ENCODE results near the gene CARD6. TPM values are rescaled to one million over a fixed set of nuclear protein-coding genes. Genes with fewer than 3 reads are reported as not detected.

The CARD6 gene
- total RNA-seq, 1 donor from 2014 or later: not detected

- no peak overlapping the region for H3K4me3 Mint-ChIP-seq
- Histone ChIP-seq H3K4me3 (no peak overlapping the region), H3K27me3 (no peaks in the 10 kb centered on the region), H3K79me2 (ENCODE audit: low read depth) (peaks cover 73% of the 10 kb centered on the region), H3F3A (ENCODE audit: low read depth) (peaks cover 98% of the 10 kb centered on the region), H3K36me3 (peaks cover 59% of the 10 kb centered on the region), H2AFZ (replicated peaks) (no peak overlapping the region), H3K27ac (peak overlapping the region; percentile 48), H3K4me1 (peaks cover 16% of the 10 kb centered on the region), H4K20me1 (ENCODE audit: low read depth) (peaks cover 98% of the 10 kb centered on the region), H3K4me2 (no peak overlapping the region), H3K9ac (no peak overlapping the region), H3K9me3 (ENCODE audit: low read depth) (no peaks in the 10 kb centered on the region)
- peaks cover 71% of the 10 kb centered on the region for H3K36me3 Mint-ChIP-seq
- H3K27me3 Mint-ChIP-seq (ENCODE audit: insufficient read depth, low read depth): no peaks in the 10 kb centered on the region
- DNase-seq (ENCODE audit: low spot score): no peak
- no peak overlapping the region for H3K27ac Mint-ChIP-seq
- H3K9me3 Mint-ChIP-seq: no peaks in the 10 kb centered on the region
- TF ChIP-seq EZH2 (IDR thresholded peaks at IDR 0.05) (no peak), EZH2phosphoT487 (IDR thresholded peaks at IDR 0.05) (no peak), CTCF (IDR thresholded peaks at IDR 0.05) (no peak)
- H3K4me1 Mint-ChIP-seq: peaks cover 29% of the 10 kb centered on the region
Observed at GRCh38 chr5:40829748-40830533, 11.2 kb upstream of the CARD6 start.

- no peak for DNase-seq (ENCODE audit: low spot score)
- Histone ChIP-seq H3K27me3 (no peaks in the 10 kb centered on the region), H2AFZ (replicated peaks) (no peak overlapping the region), H3K4me1 (peaks cover 23% of the 10 kb centered on the region), H3K36me3 (peaks cover 59% of the 10 kb centered on the region), H3F3A (ENCODE audit: low read depth) (peaks cover 95% of the 10 kb centered on the region), H3K9me3 (ENCODE audit: low read depth) (no peaks in the 10 kb centered on the region), H3K27ac (peak overlapping the region; percentile 26), H3K4me2 (no peak overlapping the region), H3K4me3 (peak overlapping the region; percentile 96), H3K9ac (no peak overlapping the region), H4K20me1 (ENCODE audit: low read depth) (peaks cover 81% of the 10 kb centered on the region), H3K79me2 (ENCODE audit: low read depth) (peaks cover 79% of the 10 kb centered on the region)
- Mint-ChIP-seq H3K36me3 (peaks cover 69% of the 10 kb centered on the region), H3K4me1 (peaks cover 40% of the 10 kb centered on the region), H3K27me3 (ENCODE audit: insufficient read depth, low read depth) (no peaks in the 10 kb centered on the region), H3K27ac (no peak overlapping the region), H3K4me3 (no peak overlapping the region), H3K9me3 (no peaks in the 10 kb centered on the region)
- TF ChIP-seq EZH2 (IDR thresholded peaks at IDR 0.05) (no peak), EZH2phosphoT487 (IDR thresholded peaks at IDR 0.05) (no peak), CTCF (IDR thresholded peaks at IDR 0.05) (no peak)
Observed at GRCh38 chr5:40831346-40832210, 9.6 kb upstream of the CARD6 start.

- TF ChIP-seq EZH2 (IDR thresholded peaks at IDR 0.05) (no peak), EZH2phosphoT487 (IDR thresholded peaks at IDR 0.05) (no peak), CTCF (IDR thresholded peaks at IDR 0.05) (no peak)
- DNase-seq (ENCODE audit: low spot score): no peak
- Histone ChIP-seq H3K4me2 (peak overlapping the region; percentile 97), H2AFZ (replicated peaks) (no peak overlapping the region), H4K20me1 (ENCODE audit: low read depth) (peaks cover 74% of the 10 kb centered on the region), H3K27ac (no peak overlapping the region), H3K27me3 (no peaks in the 10 kb centered on the region), H3K4me1 (peaks cover 23% of the 10 kb centered on the region), H3F3A (ENCODE audit: low read depth) (peaks cover 88% of the 10 kb centered on the region), H3K79me2 (ENCODE audit: low read depth) (peaks cover 79% of the 10 kb centered on the region), H3K4me3 (peak overlapping the region; percentile 96), H3K9me3 (ENCODE audit: low read depth) (no peaks in the 10 kb centered on the region), H3K9ac (no peak overlapping the region), H3K36me3 (peaks cover 59% of the 10 kb centered on the region)
- Mint-ChIP-seq H3K27me3 (ENCODE audit: insufficient read depth, low read depth) (no peaks in the 10 kb centered on the region), H3K4me3 (peak overlapping the region; percentile 100), H3K36me3 (peaks cover 63% of the 10 kb centered on the region), H3K4me1 (peaks cover 40% of the 10 kb centered on the region), H3K27ac (no peak overlapping the region), H3K9me3 (no peaks in the 10 kb centered on the region)
Observed at GRCh38 chr5:40832345-40832744, 8.8 kb upstream of the CARD6 start.
